Neural cell (in vitro differentiated cells): ENCODE measurements around the gene HTR1E. TPM values are rescaled to one million over a fixed set of nuclear protein-coding genes. Genes with fewer than 3 reads are reported as not detected.

Source experiments
- H2AFZ ChIP-seq: fragments of 200-600, 300-800 bp; sonication (generic), shearing (Covaris generic); 2 replicates; pipeline ENCODE4 v1.6.0; 2014; ENCODE audit warnings: low read depth, mild to moderate bottlenecking, antibody characterized with exemption, low read length, moderate library complexity
- H3F3A ChIP-seq: fragments of 200-600 bp; shearing (Covaris generic); 2 replicates; pipeline ENCODE4 v1.6.1; 2016; ENCODE audit warnings: mild to moderate bottlenecking, moderate library complexity, mixed read lengths, antibody characterized with exemption, low read length; ENCODE audit not compliant: insufficient read depth, poor library complexity, severe bottlenecking
- H3K27ac ChIP-seq: fragments of 200-600, 300-800 bp; sonication (generic), shearing (Covaris generic); 2 replicates; pipeline ENCODE4 v1.5.1; 2014; ENCODE audit warnings: mild to moderate bottlenecking, low read length, moderate library complexity
- H3K27me3 ChIP-seq: fragments of 300-800, 200-600 bp; sonication (generic), shearing (Covaris generic); 2 replicates; pipeline ENCODE4 v1.6.0; 2014; ENCODE audit warnings: mild to moderate bottlenecking, low read depth, low read length, moderate library complexity; ENCODE audit not compliant: insufficient read depth
- H3K36me3 ChIP-seq: fragments of 300-800, 200-600 bp; sonication (generic), shearing (Covaris generic); 2 replicates; pipeline ENCODE4 v1.5.1; 2014; ENCODE audit warnings: mild to moderate bottlenecking, antibody characterized with exemption, low read length, moderate library complexity; ENCODE audit not compliant: insufficient read depth
- H3K4me2 ChIP-seq: fragments of 300-800, 200-600 bp; sonication (generic), shearing (Covaris generic); 2 replicates; pipeline ENCODE4 v1.6.0; 2014; ENCODE audit warnings: mild to moderate bottlenecking, low read length
- H3K4me3 ChIP-seq: fragments of 300-800, 200-600 bp; sonication (generic), shearing (Covaris generic); 2 replicates; pipeline ENCODE4 v1.5.1; 2014; ENCODE audit warnings: mild to moderate bottlenecking, low read length, moderate library complexity
- H3K79me2 ChIP-seq: fragments of 200-600 bp; shearing (Covaris generic); replicated peaks from 2 replicates; pipeline ENCODE4 v1.6.0; 2014; ENCODE audit warnings: mild to moderate bottlenecking, low read length, moderate library complexity; ENCODE audit not compliant: insufficient read depth
- H3K9ac ChIP-seq: fragments of 300-800, 200-600 bp; sonication (generic), shearing (Covaris generic); 2 replicates; pipeline ENCODE4 v1.6.1; 2016; ENCODE audit warnings: mild to moderate bottlenecking, low read length, mixed read lengths
- H3K9me2 ChIP-seq: fragments of 200-600 bp; shearing (Covaris generic); 2 replicates; pipeline ENCODE4 v1.6.1; 2016; ENCODE audit warnings: mild to moderate bottlenecking, low read length, mixed read lengths; ENCODE audit not compliant: insufficient read depth
- H3K9me3 ChIP-seq: fragments of 200-600, 300-800 bp; sonication (generic), shearing (Covaris generic); 2 replicates; pipeline ENCODE4 v1.6.1; 2016; ENCODE audit warnings: mild to moderate bottlenecking, mixed run types, low read length, moderate library complexity, mixed read lengths
- H4K20me1 ChIP-seq: fragments of 200-600 bp; shearing (Covaris generic); 2 replicates; pipeline ENCODE4 v1.6.1; 2016; ENCODE audit warnings: mild to moderate bottlenecking, mixed run types; ENCODE audit not compliant: insufficient read depth
- EP300 ChIP-seq: fragments of 450-650 bp; conservative IDR thresholded peaks from 2 replicates; pipeline ENCODE4 v1.6.1; 2014; ENCODE audit warnings: antibody characterized with exemption, mild to moderate bottlenecking, moderate library complexity; ENCODE audit not compliant: poor library complexity, severe bottlenecking
- EZH2 ChIP-seq: fragments of 200-600, 300-800 bp; shearing (Covaris generic), sonication (generic); IDR thresholded peaks from 2 replicates; pipeline ENCODE4 v1.6.1; 2014; ENCODE audit warnings: antibody characterized with exemption, low read length, borderline replicate concordance, mild to moderate bottlenecking; ENCODE audit not compliant: insufficient read depth, poor library complexity, severe bottlenecking
- MXI1 ChIP-seq: fragments of 450-650 bp; conservative IDR thresholded peaks from 2 replicates; pipeline ENCODE4 v1.6.1; 2014; ENCODE audit warnings: antibody characterized with exemption, mild to moderate bottlenecking; ENCODE audit not compliant: poor library complexity, severe bottlenecking
- POLR2AphosphoS5 ChIP-seq: IDR thresholded peaks from 2 replicates; pipeline ENCODE4 v1.6.1; 2012
- RAD21 ChIP-seq: fragments of 450-650 bp; conservative IDR thresholded peaks from 2 replicates; pipeline ENCODE4 v1.6.1; 2014; ENCODE audit warnings: antibody characterized with exemption, mild to moderate bottlenecking, moderate library complexity
- SMC3 ChIP-seq: fragments of 450-650 bp; conservative IDR thresholded peaks from 2 replicates; pipeline ENCODE4 v1.6.1; 2014; ENCODE audit warnings: antibody characterized with exemption, mild to moderate bottlenecking, moderate library complexity; ENCODE audit not compliant: poor library complexity
- TAF1 ChIP-seq: IDR thresholded peaks from 2 replicates; pipeline ENCODE4 v1.6.1; 2012; ENCODE audit warnings: low read depth
- polyA plus RNA-seq: library from polyadenylated mRNA; depleted of rRNA; stranded (reverse); fragments of >200 nt; gene quantifications from 2 replicates; pipeline ENCODE4 v1.2.3, GENCODE V29; 2014
- TF ChIP-seq, protein P1 (sequence below): fragments of 450-650 bp; IDR thresholded peaks from 2 replicates; pipeline ENCODE4 v1.5.1; 2014; ENCODE audit warnings: antibody characterized with exemption, mild to moderate bottlenecking, moderate library complexity; ENCODE audit not compliant: poor library complexity, severe bottlenecking
- TF ChIP-seq, protein P2 (sequence below): IDR thresholded peaks from 2 replicates; pipeline ENCODE4 v1.6.1; 2012; ENCODE audit warnings: borderline replicate concordance

HTR1E gene
- polyA plus RNA-seq, 1 donor from 2014 or later, result 0.25 TPM

DNA sequence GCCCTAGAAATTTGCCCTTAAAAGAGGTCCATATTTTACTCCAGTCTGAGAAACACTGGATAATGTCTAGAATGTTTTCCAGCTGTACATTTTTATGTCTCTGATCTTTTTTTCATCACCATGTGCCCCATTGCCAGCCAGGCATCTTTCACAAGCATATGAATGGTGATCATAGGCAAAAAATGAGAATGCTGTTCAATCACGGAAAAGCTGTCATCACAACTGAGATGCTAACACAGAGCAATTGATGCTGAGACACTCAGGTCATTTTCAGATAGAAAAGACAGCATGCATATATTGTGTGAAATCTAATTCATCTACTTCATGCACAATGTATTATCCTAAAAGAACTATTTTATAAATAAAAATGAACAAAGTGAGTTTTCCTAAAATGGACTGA, 116.0 kb downstream of the HTR1E start:
- Histone ChIP-seq H3K27ac (peak overlapping the region; percentile 33), H3K4me3 (no peak overlapping the region), H3K9ac (no peak overlapping the region), H3K9me2 (no peaks in the 10 kb centered on the region), H4K20me1 (no peaks in the 10 kb centered on the region), H3F3A (no peaks in the 10 kb centered on the region), H3K27me3 (no peaks in the 10 kb centered on the region), H3K4me2 (no peak overlapping the region), H3K9me3 (no peaks in the 10 kb centered on the region), H3K79me2 (no peaks in the 10 kb centered on the region), H2AFZ (no peak overlapping the region), H3K36me3 (no peaks in the 10 kb centered on the region)
- TF ChIP-seq, protein P1, sequence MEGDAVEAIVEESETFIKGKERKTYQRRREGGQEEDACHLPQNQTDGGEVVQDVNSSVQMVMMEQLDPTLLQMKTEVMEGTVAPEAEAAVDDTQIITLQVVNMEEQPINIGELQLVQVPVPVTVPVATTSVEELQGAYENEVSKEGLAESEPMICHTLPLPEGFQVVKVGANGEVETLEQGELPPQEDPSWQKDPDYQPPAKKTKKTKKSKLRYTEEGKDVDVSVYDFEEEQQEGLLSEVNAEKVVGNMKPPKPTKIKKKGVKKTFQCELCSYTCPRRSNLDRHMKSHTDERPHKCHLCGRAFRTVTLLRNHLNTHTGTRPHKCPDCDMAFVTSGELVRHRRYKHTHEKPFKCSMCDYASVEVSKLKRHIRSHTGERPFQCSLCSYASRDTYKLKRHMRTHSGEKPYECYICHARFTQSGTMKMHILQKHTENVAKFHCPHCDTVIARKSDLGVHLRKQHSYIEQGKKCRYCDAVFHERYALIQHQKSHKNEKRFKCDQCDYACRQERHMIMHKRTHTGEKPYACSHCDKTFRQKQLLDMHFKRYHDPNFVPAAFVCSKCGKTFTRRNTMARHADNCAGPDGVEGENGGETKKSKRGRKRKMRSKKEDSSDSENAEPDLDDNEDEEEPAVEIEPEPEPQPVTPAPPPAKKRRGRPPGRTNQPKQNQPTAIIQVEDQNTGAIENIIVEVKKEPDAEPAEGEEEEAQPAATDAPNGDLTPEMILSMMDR, result no peak
- peak; percentile 50 for TF ChIP-seq POLR2AphosphoS5
- TF ChIP-seq SMC3, result no peak
- TF ChIP-seq, protein P2, sequence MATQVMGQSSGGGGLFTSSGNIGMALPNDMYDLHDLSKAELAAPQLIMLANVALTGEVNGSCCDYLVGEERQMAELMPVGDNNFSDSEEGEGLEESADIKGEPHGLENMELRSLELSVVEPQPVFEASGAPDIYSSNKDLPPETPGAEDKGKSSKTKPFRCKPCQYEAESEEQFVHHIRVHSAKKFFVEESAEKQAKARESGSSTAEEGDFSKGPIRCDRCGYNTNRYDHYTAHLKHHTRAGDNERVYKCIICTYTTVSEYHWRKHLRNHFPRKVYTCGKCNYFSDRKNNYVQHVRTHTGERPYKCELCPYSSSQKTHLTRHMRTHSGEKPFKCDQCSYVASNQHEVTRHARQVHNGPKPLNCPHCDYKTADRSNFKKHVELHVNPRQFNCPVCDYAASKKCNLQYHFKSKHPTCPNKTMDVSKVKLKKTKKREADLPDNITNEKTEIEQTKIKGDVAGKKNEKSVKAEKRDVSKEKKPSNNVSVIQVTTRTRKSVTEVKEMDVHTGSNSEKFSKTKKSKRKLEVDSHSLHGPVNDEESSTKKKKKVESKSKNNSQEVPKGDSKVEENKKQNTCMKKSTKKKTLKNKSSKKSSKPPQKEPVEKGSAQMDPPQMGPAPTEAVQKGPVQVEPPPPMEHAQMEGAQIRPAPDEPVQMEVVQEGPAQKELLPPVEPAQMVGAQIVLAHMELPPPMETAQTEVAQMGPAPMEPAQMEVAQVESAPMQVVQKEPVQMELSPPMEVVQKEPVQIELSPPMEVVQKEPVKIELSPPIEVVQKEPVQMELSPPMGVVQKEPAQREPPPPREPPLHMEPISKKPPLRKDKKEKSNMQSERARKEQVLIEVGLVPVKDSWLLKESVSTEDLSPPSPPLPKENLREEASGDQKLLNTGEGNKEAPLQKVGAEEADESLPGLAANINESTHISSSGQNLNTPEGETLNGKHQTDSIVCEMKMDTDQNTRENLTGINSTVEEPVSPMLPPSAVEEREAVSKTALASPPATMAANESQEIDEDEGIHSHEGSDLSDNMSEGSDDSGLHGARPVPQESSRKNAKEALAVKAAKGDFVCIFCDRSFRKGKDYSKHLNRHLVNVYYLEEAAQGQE, result no peak
- TF ChIP-seq EZH2, result no peak
- TF ChIP-seq EP300, result peak; percentile 70
- TF ChIP-seq RAD21, result peak; percentile 11
- no peak for TF ChIP-seq TAF1
- TF ChIP-seq MXI1, result no peak

- Histone ChIP-seq H3K4me2 (no peak overlapping the region), H3K9me3 (no peaks in the 10 kb centered on the region), H2AFZ (no peak overlapping the region), H4K20me1 (no peaks in the 10 kb centered on the region), H3K36me3 (no peaks in the 10 kb centered on the region), H3K4me3 (no peak overlapping the region), H3K9ac (no peak overlapping the region), H3K27ac (no peak overlapping the region), H3F3A (no peaks in the 10 kb centered on the region), H3K79me2 (no peaks in the 10 kb centered on the region), H3K27me3 (no peaks in the 10 kb centered on the region), H3K9me2 (no peaks in the 10 kb centered on the region)
- TF ChIP-seq EZH2, result no peak
- no peak for TF ChIP-seq SMC3
- TF ChIP-seq, protein P1, result no peak
- no peak for TF ChIP-seq MXI1
- TF ChIP-seq, protein P2, result no peak
- no peak for TF ChIP-seq EP300
- no peak for TF ChIP-seq RAD21
- TF ChIP-seq POLR2AphosphoS5, result no peak
- TF ChIP-seq TAF1, result no peak
These were observed 117.0 kb downstream of the HTR1E start for GRCh38 chr6:87054143-87054833.
